Fibroblast of skin of abdomen (primary cell): Measurements from ENCODE around the gene WSCD2.
"Not testable (repeated sequence)": the region's sequence is repeated elsewhere in the genome, so short reads cannot be mapped to it uniquely, and the experiment has no call there.

Source experiments
- DNase-seq: peaks from one replicate; pipeline ENCODE4 v3.0.0-alpha.2; 2013

The WSCD2 gene

DNA sequence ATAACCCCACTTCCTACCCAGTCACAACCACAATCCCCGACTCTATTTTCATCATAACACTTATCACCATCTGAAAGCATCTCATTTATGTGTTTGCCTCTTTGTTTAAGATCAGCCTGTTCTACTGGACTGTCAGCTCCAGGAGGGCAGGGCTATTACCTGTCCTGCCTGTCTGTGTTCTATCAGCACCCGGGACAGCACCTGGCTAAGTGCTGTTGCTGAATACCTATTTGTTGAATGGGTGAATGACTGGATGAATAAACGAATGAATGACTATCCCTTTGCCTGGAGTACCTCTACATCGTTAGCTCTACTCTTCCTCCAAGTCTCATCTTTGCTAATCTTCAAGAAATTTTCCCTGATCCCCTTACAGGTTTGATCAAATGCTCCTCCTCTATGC is 69.0 kb downstream of the WSCD2 start:
- no peak for DNase-seq

DNA sequence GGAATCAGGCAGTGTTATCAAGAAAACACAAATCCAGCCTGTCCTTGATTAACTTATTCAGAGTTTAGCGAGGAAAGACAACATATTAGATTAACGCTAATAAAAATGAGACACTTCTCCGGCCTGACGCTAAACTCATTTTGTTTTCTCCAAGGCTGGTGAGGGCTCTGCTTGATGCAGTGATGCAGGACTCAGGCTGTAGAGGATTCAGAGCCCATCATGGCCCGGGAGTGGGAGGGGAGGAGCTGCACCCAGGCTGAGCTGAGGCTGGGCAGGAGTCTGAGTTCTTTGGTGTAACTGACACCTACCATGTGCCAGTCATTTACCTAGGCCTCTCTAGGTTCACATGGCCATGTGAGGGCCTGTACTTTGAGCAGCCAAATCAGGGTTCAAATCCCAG is 70.0 kb downstream of the WSCD2 start:
- DNase-seq: no peak

DNA sequence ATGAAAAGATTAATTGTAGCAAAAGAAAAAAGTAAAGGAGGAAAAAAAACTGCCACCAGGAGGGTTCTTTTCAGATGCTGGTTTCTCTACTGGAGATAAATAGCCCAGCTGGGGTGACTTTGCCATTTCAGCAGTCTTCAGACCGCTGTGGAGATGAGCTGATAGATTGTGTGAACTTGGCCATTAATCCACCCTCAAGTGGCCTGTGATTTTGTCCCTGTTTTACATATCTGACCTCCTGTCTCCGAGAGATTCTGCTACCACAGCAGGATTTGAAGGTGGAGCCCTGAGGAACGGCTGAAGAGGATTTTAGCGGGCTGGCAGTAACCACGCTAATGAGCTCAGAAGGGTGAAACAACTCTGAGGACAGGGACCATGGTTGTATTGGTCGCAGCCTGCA is 72.7 kb downstream of the WSCD2 start:
- no peak for DNase-seq

DNA sequence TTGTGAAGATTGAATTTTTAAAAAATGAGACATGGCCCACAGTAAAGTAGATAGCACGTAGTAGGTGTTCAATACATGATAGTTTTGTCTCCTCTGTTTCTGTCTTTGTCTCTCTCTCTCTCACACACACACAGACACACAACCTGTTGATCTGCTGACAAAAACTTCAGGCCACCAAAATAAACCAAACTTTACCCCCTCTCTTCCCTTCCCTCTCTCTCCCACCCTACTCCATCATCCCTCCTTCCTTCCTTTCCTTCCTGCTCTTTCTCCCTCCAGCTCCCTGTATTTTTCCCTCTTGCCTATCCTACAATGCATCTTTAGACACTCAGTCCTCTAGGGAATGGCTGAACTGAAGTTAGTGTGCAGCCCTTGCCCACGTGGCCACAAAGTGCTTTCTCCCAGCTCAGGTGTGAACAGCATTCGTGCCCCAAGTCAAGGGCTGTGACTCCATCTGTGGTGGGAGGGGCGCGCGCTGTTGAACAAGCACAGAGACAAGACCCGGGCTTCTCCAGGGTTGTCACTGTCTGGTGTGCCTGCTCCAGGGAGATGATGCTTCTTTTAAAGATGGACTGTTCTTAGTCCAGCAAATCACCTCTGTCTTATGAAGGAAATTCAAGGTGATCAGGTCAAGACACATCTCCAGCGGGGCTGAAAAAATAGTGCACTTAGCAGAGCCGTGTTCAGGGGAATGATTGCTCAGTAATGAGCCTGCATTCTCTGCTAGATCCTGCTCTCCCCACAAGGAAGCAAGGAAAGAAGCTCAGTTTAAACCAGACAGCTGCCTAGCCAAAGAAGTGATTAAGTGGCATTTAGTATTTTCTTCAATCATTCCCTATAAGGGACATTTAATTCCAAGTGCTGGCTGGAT is 75.3 kb downstream of the WSCD2 start:
- no peak for DNase-seq

DNA sequence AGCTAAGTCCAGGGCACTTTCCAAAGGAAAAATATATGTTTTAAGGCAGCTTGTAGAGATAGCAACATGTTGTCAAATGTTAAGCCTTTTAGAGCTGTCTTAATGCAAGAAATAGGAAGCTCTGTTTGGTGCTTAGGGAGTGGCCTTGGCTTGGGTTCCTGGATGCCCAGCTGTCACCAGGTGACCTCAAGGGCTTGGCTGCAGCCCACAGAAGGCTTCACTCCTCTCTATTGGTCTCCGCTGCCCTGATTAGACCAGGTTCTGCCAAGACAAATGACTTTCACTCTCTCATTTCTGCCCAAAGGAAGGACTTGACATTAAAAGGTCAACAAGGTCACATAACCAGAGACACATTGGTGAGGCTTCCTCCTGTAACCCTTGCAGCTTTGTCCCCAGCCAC is 76.8 kb downstream of the WSCD2 start:
- DNase-seq: no peak

DNA sequence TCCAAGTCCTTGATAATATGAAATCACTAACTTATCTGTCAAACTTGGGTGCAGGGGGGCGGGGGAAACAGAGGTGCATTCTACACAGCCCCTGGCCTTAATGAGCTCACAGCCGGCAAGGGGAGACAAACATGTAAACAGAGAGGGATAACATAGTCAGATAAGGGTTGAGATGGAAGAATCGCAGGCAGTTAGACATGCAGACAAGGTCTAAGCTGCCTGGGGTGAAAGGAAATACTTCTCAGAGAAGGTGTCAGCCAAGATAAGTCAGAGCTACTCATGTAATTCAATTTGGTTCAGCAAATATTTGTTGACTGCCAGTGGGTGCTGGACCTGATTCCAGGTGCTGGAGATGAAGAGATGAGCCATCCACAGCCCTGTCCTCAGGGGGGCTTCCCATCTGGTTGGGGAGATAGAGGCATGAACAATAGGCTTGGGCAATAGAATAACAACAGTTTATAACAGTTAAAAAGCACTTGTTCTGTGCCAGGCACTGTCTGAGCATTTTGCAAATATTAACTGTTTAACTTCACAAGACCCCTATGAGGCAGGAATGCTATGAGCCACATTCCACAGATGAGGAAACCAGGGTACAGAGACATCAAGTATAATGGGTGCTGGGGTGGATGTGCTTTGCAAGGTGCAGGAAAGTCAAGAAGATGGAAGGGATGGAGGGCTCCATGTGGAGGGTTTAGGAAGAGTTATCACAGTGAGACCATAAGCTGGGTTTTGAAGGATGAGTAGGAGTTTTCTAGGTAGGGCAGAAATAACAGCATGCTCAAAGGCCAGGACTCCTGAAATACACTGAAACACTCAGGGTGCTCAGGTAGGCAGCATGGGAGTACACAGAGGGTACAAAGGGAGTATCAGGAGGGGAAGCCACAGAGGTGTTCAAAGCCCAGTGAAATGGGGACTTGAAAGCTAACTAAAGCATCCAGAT is 79.0 kb downstream of the WSCD2 start:
- DNase-seq: no peak

DNA sequence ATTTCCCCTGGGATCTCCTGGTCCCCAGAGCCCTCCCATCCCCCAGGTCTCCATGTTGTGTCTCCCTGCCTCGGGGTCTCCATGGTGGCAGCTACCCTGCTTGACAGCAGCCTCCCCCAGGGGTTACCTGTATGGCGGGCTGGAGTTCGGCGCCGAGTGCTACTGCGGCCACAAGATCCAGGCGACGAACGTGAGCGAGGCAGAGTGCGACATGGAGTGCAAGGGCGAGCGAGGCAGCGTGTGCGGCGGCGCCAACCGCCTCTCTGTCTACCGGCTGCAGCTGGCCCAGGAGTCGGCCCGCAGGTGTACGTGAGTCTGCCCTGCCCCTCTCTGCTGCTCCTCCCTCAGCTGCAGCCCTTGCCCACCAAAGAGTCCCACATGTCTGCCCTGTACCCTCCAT is 80.9 kb downstream of the WSCD2 start:
- no peak for DNase-seq

DNA sequence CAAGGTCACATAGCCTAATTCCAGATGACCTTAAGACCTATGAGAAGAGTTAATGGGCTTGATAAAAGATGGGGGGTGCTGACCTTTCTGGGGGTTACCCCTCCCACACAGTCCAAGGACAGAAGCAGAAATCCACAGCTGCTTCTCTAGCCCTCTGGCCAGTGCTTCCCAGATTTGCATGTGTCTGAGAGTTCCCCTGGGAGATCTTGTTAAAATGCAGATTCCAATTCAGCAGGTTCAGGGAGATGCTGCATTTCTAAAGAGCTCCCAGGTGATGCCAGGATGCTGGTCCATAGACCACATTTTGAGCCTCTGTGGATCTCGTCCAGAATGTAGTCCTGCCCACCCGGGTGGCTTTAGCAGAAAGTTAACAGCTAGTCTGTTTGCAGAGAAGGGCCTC is 82.1 kb downstream of the WSCD2 start:
- no peak for DNase-seq

DNA sequence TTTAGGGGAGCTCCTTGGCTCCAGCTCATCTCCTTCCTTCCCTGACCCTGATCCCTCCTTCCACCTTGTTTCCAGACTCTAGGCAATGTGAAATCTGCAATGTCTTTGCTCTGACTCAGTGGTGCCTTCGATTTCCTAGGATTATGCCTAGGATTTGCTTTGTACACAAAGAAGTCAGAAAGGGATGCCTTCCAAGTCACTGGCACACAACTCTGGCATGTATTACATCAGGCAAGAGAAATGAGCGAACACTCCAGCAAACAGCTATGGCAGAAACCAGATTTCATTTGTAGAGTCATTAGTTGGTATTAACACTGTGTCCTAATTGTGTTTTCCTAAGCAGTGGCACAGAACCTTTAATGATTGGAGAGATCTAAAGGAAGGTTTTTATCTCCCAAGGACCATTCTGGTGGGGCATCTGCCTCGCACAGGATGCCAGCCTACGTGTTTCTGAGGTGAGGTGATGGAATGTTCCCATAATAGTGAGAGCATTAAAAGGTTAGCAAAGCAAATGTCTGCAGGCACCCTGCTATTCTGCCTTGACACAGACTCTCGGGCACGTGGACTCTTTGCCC is 84.9 kb downstream of the WSCD2 start:
- DNase-seq: no peak

DNA sequence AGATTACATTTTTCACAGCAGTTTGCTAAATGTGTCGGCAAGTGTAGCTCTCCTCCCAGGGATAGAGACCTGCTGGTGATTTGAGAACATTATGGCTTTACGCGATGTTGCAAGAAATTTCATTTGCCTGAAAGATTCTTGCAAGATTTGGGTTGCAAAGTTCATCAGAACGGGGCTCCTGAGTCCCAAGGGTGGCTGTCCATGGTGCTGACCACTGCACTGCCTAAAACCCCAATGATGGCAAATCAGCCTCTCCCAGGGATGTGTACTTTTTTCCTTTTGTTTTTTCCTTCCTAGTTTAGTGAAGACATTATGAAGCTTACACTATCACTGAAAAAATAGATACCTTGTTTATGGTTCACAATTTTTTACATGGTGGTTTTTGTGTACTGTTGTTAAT is 85.4 kb downstream of the WSCD2 start:
- DNase-seq: peak; percentile 15

DNA sequence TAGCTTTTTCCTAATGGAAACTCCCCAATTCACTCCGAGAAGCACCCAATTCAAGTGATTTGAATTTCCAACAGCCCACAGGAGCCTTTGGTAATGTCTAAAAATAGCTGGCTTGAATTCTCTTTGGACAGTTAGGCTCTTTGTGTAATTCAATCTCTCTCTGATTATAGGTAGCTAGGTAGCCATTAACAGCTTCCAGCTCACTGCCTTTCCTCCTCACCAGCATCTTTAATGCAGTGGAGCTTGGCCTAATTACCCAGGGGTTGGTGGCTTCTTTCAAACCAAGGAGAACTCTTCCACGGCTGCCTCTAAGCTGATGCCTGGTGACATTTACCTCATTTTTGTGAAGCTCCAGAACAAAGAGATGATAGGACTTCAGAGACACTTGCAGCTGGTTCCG is 86.4 kb downstream of the WSCD2 start:
- no peak for DNase-seq

DNA sequence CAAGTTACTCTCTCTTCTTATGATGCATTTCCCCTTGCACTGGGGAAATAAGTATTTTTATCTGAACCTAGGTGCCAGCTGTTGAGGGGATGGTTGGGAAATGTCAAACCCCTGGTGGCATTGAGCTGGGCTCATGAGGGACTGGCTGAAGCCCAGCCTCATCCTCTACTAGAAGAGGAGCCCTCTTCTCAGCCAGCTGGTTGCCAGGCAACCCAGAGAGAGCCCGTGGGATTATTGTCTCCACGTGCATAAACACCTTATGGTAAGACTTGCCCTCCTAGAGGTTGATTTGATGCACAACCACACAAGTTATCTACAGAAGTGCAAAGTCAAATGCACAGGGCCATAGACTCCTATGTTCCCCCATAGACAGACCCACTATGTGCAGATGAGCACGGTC is 89.8 kb downstream of the WSCD2 start:
- DNase-seq: no peak

DNA sequence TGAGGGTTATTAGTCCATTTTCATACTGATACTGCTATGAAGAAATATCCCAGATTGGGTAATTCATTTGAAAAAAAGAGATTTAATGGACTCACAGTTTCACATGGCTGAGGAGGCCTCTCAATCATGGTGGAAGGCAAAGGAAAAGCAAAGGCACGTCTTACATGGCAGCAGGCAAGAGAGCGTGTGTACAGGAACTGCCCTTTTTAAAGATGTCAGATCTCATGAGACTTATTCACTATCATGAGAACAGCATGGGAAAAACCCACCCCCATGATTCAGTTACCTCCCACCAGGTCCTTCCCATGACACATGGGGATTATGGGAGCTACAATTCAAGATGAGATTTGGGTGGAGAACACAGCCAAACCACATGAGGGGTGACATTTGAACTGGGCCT is 96.0 kb downstream of the WSCD2 start:
- DNase-seq: not testable (repeated sequence)

DNA sequence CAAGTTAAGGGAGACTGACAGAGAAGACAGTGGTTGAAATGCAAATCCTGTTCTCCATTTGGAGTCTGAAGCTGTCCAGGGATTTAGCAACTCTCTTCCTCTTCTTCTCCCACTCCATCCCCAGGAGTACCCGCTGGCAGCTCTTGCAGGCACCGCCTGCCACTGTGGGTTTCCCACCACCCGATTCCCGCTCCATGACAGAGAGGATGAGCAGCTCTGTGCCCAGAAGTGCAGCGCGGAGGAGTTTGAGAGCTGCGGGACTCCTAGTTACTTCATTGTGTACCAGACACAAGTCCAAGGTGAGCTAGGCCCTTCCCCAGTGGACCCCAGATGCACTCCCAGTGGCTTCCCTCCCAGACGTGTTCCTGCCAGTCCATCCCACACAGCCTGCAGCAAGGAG is 97.8 kb downstream of the WSCD2 start:
- DNase-seq: no peak

DNA sequence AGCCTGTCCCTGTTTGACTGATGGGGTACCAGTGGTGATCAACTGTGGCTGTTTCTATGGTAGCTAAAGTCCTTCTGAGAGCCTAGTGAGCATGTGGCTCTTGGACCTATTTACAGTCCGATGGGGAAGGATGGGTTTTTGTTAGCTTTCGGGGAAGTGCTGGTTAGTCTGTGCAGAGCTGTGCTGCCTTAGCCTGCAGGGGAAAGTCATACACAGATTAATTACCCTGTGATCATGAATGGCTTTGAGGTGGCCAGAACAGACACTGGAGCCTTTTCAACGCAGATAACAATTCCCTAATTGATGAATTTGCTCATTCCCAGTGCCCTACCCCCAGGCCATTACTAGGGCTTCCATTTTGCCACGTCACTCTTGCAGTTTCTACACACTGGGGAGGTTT is 99.7 kb downstream of the WSCD2 start:
- DNase-seq: no peak

DNA sequence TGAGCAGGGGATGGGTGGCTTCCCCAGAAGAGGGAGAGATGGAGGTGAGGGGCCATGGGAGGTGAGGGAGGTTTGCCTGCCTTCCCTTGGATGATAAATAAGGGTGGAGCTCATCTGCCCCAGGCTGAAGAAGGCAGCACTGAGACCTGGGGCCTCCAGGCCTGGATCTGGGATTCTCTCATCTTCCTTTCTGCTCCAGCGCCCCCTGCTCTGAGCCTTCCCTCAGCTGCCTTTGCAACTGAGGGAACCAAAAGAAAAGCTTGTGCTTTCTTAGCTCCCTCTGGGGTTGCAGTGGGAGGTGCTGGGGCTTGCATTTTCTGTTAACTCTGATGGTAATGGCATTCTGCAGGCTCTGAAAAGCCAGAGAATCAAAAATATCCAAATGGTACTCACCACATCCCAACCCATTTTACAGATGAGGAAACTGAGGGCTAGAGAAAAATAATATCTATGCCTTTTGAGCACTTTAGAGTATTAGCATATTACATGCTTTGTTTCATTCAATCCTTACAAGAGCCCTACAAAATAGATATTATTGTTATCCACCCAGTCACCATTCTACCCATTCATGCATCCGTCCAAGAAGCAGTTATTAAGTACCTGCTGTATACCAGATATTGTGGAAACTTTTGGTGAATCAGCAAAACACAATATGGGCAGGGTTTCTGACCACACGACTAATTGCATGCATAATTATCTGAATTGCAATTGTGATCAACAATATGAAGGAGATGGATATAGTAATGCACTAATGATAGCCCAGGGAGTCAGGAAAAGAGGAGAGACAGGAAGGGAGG is 102.2 kb downstream of the WSCD2 start:
- DNase-seq: no peak

DNA sequence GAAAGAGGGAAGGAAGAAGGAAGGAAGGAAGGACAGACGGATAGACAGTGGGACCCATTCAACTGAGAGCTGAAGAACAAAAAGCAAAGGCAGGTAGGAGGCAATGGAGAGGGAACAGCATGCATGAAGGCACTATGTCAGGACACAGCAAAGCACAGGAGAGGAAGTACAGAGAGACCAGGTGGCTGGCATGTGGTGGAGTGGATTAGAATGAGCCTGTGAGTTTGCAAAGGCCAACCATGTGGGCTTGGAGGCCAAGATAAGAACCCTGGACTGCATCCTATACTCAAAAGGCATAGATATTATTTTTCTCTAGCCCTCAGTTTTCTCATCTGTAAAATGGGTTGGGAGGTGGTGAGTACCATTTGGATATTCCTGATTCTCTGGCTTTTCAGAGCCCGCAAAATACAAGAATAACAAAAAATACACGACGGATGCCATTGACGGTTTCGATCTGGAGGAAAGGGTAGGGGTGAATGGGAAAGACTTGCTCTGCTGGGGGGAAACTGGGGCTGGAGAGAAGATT is 102.9 kb downstream of the WSCD2 start:
- DNase-seq: no peak

DNA sequence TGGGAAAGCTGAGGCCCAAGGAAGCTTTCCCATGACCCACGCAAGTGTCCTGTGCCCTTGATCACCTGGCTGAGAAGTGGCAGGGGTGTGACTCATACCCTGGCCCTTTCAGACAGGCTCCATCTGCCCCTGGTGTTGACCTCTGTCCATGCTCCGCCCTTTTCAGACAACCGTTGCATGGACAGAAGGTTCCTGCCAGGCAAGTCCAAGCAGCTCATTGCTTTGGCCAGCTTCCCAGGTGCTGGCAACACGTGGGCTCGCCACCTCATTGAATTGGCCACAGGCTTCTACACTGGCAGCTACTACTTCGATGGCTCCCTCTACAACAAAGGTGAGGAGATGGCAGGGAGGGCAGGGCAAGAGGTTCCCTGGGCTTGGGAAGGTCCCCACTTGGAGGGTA is 103.5 kb downstream of the WSCD2 start:
- no peak for DNase-seq

DNA sequence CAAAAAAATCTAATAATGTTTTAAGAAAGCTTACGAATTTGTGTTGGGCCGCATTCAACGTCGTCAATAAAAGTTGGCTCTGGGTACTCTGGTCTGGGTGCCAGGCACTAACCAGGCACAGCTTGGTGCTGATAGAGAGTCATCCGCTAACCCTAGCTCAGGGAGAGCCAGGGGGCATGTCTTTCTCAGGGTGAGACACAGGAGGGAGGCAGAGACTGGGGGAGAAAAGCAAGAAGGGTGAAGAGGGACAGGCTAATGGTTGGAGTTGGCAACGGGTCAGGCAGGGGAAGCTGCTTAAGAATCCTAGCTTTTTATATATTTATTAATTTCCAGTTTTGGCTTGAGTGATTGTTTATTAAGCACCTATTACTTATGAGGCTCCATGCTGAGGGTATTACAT is 105.1 kb downstream of the WSCD2 start:
- DNase-seq: no peak

DNA sequence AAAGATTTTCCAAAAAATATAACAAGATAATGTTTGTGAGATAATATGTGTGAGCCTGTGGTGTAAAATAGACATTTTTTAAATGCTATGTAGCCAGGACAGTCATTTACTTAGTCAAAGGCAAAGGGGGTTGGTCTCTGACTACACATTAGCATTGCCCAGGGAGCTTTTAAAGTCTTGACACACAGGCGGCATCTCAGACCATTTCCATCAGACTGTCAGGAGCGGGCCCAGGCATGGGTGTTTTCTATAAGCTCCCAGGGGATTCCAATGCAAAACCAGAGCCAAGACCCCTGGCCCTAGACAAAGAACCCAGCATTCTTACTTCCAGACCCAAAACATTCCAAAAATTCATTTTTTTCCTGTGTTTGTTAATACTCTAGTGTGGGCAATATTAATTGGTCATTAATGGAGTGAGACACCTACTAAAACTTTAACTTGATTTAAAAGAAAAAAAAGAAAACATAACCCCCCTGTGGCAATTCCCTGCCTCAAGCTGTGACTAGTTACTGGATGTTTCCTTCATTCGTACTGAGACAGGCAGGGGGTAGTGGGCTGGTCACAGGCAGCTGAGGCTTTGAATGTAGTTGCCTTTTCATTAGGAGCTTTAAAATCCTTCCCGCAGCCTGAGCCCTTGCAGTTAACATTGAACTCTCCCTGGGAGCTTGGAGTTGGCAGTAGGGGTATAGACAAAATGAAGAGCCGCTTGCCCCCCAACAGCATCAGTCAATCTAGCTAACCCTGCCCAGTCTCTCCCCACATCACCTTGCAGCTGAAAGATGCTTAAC is 106.3 kb downstream of the WSCD2 start:
- no peak for DNase-seq

DNA sequence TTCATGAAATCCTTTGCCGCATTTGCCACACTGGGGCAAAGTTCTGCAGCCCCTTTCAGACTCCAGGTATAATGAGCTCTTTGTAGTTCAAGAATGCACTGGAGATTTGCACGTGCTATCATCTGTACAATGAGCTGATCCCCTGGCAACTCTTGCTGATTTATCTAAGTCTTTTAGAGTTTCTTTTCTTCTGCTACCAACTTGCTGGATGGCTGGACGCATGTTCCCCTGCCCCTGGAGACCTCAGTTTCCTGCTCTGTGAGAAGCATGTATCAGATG is 106.8 kb downstream of the WSCD2 start:
- DNase-seq: no peak

DNA sequence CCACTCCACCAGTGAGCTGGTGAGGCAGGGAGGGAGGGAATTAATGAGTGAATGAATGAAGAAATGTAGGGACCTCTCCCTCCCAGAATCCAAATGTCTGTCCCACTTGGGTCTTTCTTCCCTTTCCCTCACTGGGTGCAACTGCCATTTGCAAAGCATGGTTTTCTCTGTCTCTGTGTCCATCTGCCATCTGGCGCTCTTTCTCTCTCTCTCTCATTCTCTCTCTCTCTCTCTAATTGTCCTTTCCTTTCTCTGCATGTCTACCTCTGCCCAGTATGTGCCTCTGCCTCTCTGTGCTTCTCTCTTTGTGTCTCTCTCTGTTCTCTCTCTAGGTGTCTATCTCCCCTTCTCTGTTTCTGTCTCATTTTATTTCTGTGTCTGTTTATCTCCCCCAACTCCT is 107.3 kb downstream of the WSCD2 start:
- no peak for DNase-seq
